Fibroblast of skin of back (primary cell): Measurements from ENCODE around the gene HIVEP2. TPM values are rescaled to one million over a fixed set of nuclear protein-coding genes. Genes with fewer than 3 reads are reported as not detected.
A peak's percentile ranks its signal among the peaks of the same experiment; 100 is the strongest.
"Not testable (repeated sequence)": the region's sequence is repeated elsewhere in the genome, so short reads cannot be mapped to it uniquely, and the experiment has no call there.

ENCODE experiments used
- DNase-seq: peaks from one replicate; pipeline ENCODE4 v3.0.0-alpha.2; 2013
- polyA plus RNA-seq, 2 experiments: library from polyadenylated mRNA; unstranded; fragments of 120-200 nt; gene quantifications; one replicate each; pipeline ENCODE4 v1.2.1, GENCODE V29; 2013; ENCODE audit not compliant: insufficient read length in 2 of 2

Gene HIVEP2, protein sequence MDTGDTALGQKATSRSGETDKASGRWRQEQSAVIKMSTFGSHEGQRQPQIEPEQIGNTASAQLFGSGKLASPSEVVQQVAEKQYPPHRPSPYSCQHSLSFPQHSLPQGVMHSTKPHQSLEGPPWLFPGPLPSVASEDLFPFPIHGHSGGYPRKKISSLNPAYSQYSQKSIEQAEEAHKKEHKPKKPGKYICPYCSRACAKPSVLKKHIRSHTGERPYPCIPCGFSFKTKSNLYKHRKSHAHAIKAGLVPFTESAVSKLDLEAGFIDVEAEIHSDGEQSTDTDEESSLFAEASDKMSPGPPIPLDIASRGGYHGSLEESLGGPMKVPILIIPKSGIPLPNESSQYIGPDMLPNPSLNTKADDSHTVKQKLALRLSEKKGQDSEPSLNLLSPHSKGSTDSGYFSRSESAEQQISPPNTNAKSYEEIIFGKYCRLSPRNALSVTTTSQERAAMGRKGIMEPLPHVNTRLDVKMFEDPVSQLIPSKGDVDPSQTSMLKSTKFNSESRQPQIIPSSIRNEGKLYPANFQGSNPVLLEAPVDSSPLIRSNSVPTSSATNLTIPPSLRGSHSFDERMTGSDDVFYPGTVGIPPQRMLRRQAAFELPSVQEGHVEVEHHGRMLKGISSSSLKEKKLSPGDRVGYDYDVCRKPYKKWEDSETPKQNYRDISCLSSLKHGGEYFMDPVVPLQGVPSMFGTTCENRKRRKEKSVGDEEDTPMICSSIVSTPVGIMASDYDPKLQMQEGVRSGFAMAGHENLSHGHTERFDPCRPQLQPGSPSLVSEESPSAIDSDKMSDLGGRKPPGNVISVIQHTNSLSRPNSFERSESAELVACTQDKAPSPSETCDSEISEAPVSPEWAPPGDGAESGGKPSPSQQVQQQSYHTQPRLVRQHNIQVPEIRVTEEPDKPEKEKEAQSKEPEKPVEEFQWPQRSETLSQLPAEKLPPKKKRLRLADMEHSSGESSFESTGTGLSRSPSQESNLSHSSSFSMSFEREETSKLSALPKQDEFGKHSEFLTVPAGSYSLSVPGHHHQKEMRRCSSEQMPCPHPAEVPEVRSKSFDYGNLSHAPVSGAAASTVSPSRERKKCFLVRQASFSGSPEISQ (N-terminal part only)
- polyA plus RNA-seq (2013, experiment 1 of 2; ENCODE audit: insufficient read length), result 11.4 TPM
- polyA plus RNA-seq (2013, experiment 2 of 2; ENCODE audit: insufficient read length), result 11.5 TPM

DNA sequence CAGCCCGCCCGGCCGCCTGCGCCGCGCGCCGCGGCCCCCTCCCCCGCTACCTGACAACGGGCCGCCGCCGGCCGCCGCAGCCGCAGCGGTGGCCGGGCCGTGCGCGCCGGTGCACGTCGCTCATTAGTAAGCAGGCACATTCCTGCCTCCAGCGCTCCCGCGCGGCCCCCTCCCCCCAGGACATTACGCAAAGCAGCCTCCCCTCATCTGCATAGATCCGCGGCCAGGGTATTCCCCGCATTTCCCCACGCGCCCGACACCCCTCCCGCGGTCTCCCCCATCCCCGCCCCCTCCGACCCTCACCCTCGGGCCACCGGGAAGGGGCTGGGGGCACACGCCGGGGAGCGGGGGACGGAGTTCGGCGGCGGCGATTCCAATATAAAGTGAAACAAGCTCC, at the start of gene HIVEP2:
HIVEP2 (minus strand) TSS at position 128 of the 397 bp plus-strand sequence. CDS start 170,438 bp downstream, outside the sequence.
- peak; percentile 79 for DNase-seq

DNA sequence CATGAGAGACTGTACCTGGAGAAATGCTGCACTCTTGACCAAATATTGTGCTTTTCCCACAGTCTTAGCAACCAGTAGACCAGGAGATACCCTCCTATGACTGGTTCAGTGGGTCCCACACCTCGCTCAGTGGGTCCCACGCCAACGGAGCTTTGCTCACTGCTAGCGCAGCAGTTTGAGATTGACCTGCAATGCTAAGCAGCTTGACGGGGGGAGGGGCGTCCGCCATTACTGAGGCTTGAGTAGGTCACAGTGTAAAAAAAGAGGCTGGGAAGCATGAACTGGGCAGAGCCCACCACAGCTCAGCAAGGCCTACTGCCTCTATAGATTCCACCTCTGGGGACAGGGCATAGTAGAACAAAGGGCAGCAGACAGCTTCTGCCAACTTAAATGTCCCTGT, 49.0 kb upstream of the HIVEP2 start:
- DNase-seq, result no peak

DNA sequence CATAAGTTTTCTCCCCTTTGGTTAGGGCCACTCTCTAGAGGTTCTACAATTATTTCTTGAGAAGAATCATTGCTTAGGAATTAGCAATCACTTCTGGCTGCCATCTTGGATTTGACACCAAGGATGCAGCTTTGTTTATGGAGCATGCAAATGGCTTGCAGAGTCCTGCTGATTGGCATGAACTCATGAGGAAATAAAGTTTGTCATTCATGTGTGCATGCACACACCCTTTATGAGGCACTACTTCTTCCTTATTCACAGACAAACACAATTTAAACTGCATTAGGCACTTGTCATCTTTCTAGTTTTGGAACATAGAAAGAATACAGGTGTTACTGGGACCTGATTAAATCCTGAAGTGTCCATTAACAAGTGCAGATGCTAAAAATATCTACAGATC, 42.5 kb upstream of the HIVEP2 start:
- DNase-seq, result no peak

DNA sequence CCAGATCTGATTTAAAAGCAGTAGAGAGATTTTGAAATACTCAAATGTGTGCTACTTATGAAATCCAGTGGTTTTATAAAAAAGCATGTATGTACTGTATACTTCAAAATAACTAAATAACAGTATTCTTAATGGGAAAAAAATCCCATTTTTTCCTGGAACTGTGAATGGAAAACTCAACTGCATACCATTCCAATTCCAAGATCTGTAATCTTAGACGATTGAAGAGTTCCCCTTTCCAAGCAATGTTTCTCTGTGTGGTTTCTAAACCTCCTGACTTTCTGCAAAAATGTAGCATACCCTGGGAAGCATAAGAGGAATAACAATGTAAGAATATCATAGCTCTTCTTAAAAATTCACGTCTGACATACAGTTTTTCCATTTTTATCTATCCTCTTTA, 40.3 kb upstream of the HIVEP2 start:
- DNase-seq, result peak; percentile 11

DNA sequence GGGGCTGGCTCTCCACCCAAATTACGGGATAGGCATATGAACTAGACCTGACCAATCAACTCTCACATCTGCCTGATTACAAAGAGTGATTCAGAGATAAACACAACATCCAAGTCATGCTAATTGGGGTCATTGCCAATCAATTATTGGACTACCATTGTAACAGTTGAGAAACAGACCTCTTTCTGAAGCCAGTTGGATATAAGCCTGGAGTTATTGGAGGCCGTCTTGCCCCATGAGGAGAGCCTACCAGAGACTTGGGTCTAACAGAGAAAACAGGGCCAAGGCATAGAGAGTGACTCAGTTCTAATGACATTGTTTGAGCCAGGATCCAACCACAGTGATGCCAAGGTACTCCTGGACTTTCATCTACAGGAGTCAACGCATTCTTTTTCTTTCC, 39.4 kb upstream of the HIVEP2 start:
- DNase-seq, result no peak

DNA sequence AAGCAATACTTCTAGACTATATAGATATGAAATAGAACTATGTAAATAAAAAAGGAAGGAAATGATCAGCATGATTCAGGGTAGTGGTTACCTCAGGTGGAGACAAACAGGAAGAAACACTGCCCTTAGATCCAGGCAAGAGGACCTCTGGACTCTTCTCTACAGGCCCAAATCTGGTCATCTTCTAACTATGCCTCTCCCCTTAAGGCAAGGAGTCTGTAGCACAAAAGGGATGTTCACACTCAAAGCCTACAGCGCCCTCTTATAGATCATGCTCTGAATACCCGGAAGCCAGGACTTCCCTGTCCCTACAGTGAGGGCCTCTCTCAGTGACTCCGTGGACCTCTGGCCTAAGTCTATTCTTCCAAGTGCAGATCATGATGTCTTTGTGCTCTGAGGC, 30.4 kb upstream of the HIVEP2 start:
- no peak for DNase-seq

DNA sequence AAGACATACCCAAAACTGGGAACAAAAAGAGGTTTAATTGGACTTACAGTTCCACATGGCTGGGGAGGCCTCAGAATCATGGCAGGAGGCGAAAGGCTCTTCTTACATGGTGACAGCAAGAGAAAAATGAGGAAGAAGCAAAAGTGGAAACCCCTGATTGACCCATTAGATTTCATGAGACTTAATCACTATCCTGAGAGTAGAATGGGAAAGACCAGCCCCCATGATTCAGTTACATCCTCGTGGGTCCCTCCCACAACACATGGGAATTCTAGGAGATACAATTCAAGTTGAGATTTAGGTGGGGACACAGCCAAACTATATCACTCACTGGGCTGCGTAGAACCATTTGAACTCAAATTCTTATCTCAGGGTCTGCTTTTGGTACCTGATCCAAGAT, 26.0 kb upstream of the HIVEP2 start:
- not testable (repeated sequence) for DNase-seq

DNA sequence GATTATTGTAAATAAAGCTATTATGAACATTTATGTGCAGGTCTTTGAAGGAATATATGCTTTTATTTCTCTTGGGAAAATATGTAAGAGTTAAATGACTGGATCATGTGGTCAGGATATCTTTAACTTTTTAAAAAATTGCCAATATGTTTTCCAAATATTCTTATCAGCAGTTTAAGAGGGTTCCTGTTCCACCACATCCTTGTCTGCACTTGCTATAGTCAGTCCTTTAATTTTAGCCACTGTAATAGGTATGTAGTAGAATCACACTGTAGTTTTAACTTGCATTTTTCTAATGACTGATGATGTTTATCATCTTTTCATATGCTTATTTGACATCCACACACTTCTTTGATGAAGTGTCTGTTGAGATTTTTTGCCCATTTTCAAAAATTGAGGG, 23.6 kb upstream of the HIVEP2 start:
- DNase-seq, result no peak

DNA sequence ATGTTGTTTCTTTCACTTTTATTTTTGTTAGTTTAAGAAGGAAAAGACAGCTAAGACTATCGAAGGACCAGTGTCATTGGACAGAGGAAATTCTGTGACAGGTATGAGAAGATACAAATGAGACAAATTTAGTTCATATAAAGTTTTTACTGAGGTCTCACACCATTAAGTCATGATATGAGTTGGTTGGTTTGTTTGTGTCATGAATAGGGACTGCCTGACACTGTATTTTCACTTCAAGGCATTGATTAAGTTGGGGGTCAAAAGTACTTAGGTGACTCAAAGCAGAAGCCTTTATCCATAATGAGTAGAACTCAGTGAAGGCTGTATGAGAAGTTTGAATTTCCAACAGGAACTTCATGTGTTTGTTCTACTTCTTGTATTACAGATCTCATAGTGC, 21.3 kb upstream of the HIVEP2 start:
- no peak for DNase-seq

DNA sequence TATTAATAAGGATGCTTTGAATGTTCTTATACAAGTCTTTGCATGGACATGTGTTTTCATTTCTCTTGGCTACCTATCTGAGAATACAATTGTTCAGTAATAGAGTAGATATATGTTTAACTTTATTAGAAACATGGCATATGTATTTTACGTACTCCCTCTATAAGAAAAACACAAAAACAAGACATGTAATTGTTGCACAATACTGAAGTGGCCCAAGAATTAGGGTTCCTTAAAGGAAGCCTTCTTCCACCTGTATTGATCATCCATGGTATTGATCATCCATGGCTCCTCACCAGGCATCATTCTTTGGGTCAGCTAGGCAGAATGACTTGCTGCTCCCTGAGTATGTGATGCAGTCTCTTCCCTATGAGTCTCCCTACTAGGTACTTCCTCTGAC, 20.2 kb upstream of the HIVEP2 start:
- DNase-seq, result no peak

DNA sequence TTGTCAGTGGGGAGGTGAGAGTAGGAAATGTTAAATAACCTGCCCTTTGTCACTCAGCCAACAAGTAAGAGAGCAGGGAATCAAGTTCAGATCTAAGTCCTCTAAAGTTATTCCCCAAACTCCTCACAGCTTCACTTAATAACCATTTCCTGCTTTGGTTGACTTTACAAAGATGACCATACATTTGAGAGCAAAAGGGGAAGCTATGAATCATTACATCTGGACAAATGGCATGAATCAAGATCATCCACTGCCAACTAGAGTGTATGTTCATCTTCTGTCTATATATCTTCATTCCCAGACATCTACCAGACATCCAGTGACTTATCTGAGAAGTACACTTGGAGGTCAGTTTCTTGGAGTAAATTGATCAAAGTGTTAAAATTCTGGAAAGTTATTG, 15.1 kb upstream of the HIVEP2 start:
- DNase-seq, result peak; percentile 73

DNA sequence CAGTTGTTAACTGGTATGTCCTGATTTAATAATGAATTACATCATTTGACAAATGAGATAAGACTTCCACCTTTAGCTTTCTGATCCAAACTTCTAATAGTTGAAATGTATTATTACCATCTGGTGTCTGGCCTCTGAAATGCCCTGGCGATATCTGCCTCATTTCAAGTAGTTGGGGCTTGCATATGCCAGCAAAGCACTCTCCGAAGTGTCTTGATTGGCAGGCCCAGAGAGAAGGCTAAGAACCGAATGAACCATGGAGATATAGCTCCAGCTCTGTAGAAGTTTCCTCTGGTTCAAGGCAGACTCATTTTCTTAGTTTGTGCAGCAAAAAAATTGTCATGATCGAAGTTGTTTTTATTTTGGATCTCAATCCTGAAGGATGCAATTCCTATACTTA, 13.4 kb upstream of the HIVEP2 start:
- no peak for DNase-seq

DNA sequence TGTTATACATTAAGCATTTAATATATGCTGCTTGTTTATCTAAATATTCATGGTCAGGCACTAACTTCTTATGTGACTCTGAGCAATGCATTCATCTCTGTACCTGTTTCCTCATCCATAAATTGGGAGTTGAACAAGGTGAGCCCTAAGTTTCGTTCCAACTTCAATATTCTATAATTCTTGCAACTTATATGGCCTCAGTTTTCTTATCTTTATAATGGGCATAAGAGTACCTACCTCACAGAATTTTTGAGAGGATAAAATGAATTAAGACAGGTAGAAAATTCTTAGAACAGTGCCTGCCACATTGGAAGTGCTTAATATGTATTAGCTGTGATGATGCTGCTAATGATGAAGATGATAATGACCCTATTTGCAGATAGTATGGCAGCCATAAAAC, 11.8 kb upstream of the HIVEP2 start:
- no peak for DNase-seq

DNA sequence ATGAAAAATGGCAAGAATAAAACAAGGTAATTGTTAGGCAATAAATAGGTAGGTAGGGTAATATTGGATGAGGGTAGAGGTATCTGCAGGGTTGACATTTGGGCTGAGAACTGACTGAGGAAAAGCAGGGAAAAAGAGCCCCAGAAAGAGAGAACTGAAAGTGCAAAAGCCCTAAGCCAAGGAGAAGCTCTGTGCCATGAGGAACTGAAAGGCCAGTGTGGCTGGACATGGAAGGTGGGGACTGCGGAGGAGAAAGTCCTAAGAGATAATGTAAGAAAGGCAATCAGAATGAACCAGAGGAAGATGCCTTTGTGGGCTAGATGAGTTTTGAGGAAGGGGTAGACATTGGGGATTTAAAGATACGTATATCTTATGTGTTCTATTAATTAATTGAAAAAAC, 9.9 kb upstream of the HIVEP2 start:
- DNase-seq, result no peak

DNA sequence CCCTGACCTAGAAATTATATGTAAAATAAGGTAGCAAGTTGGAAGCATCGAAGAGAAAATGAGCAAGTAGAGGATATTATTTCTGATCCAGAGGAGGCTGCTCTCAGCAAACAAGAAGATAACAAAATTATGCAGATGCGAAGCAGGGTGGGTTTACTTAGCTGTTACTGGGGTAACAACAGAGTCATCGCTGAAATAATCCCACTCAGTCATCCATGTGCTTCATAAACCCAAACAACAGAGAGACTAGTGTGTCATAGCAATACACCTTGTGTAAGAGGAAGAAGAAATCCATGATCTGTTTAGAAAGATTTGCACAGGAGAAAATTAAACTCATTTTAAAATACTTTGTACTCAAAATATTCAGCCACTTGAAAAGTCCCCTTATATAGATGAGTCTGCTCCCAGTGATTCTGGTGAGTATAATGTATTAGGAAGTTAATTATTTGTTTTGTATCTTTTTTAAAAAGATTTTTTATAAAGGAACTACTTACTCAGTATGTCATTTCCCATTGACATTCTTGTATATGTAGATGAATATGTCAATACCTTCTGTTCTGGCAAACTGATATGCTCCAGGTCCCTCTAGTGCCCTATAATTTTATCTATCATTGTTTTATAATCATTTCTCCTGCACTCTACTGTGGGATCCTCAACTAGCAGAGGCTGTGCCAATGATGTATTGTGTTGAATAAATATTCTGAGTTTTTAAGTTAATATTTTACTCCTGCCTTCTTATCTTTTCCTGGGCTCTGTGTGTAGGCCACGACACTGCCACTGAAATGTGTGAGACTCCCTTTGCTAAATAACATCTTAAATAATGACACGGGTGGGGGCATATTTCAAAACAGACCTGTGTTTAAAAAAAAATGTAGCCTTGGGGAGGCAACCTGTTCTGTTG, 8.6 kb upstream of the HIVEP2 start:
- no peak for DNase-seq

DNA sequence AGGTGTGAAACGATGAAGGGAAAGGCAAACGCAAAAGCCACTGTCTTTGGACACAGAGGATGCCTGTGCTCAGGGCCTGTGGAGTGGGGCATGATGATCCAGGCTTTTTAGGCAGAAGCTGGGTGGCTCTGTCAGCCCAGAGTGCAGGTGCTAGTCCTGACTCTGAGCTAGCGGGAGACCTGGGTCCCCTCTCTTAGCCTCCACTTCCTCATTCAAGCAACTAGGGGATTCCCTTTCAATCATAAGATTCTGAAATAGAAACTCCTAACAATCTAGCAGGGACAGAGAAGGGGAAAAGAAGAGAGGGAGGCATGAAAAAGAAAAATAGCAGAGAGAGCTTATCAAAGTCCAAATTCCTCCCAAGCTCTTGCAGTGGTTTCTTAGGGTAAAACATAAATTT, 7.6 kb upstream of the HIVEP2 start:
- DNase-seq, result no peak

DNA sequence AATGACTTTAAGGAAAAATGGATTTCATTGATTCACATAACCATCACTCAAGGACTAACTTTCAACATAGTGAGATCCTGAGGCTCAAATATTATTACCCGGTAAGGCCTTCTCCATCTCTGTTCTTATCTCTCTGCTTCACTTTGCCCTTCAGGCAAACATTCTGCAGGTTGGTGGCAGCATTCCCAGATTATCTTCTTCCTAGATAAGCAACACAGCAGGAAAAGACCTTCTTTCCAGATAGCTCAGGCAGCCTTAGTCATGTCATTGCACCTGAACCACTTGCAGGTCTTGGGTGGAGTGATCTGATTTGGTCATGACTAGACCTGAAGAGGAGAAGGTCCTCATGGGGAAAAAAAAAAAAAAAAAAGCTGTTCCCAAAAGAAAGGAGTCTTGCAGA, 5.3 kb upstream of the HIVEP2 start:
- no peak for DNase-seq

DNA sequence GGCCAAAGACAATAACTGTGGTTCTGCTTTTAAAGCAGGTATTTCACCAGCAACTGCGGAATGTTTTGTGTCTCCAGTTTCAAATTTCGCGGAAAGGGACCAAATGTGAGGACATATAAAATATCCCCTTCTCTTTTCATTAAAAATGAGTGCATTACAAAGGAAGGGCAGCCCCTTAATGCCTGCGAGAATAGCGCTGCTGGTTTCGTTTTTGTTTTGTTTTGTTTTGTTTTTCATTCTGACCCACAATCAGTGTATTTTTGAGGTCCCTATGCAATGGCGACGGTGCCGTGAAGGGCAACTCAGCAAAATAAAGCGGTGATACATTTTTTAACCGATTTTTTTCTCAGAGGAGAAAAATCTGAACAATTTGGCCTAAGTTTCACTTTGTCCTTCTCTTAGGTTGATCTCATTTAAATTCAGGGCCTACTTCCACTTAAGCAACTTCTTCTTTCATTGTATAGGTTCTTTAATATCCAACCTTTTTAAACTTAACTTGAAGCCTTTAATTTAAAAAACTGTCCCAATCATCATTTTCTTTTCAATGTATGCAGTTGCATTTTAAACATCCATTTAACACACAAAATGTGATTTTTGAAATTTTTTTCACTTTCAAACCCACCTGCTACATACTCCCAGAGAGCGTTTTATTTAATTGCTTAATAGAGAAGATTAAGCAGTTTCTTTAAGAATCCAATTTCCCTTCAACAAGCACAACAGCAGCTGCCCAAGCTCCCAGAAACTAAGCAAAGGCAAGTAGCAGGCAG, 2.9 kb upstream of the HIVEP2 start:
- no peak for DNase-seq

DNA sequence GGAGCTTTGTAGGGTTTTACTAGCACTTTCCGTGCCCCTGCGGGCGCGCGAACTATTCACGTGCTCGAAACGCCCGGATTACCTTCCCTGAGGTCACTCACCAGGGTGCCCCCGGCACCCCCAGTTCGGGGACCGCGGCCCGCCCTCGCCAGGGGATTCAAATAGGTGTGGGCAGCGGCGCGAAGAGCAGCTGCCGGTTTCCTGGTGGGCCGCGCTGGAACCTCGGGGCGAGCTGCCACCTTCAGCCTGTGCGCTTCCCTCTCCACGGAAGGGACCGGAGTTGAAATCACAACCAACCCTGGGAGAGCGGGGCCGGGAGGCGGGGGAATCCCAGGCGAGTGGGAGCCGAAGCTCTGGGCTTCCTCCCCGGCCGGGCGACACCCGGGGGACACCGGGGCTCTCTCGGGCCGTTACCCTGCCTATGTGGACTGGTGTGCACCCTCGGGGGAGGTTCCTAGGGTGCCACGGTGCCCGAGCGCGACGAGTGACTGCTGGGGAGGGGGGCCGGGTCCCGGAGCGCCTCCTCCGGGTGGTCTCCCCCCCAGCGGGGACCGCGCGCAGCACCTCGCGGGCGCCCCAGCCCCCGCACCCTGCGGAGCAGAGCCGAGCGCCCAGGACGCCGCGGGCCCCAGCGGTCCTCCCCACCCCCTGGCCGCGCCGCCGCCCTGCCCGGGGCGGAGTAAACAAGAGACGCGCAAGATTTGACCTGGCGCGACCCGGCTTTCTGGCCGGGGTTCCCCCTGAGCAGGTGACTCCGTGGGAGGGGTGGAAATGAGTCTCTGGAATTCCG, 2.1 kb upstream of the HIVEP2 start:
- peak; percentile 62 for DNase-seq

DNA sequence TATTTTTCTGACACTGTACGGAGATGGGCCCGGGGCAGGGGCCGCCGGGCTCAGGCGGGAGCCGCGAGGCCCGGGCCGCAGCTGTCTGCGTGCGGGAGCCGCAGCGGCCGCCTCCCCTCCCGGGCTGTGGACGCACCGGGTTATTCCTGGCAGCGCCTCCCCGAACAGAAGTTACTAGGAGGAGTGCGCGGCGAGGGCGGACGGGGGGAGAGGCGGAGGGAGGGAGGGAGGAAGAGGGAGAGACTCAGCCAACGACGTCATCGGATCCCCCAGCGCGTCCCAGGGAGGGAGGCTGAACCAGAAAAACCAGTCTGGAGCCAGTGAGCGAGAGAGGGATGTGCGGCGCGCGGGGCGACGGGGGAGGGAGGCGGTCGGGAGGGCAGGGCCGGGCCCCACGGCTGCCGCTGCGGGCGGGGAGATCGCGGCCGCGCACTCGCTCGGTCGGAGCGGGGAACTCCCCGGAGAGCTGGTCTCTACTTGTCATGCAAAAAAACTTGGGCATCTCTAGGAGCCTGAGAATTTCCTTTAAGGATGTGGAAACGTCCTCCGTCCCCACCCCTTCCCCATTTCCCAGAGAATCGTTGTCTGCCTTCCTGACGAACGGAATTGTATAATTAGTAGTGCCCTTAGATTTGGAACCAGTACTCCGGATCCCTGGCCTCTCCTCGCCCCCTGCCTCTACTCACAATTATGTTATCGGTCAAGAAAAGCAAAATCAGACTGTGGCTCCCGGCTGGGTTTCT, 1.4 kb upstream of the HIVEP2 start:
- peak; percentile 99 for DNase-seq
